HepG2 (cell line): ENCODE data around the gene TRPM6.

Experiments used
- ASH2L ChIP-seq: fragments of 300-600, 200-600 bp; sonication (generic); IDR thresholded peaks from 2 replicates; pipeline ENCODE4 v1.7.0; 2017; ENCODE audit warnings: low read depth, mild to moderate bottlenecking, moderate library complexity, mixed read lengths, low read length; ENCODE audit not compliant: insufficient read length
- HNRNPL ChIP-seq: fragments of 200-400 bp; formaldehyde crosslinking; IDR thresholded peaks from 2 replicates; pipeline ENCODE4 v1.6.1; 2017; ENCODE audit warnings: mild to moderate bottlenecking, low read depth, low read length
- ISX ChIP-seq: sonication (generic); formaldehyde crosslinking; conservative IDR thresholded peaks from 2 replicates; pipeline ENCODE4 v1.5.0; 2020; ENCODE audit warnings: missing genetic modification reagents
- REPIN1 ChIP-seq: sonication (generic); formaldehyde crosslinking; IDR thresholded peaks from 2 replicates; pipeline ENCODE4 v1.8.0; 2022; ENCODE audit warnings: missing genetic modification reagents, low read depth, mild to moderate bottlenecking, borderline replicate concordance
- SP2 ChIP-seq: sonication (generic); formaldehyde crosslinking; IDR thresholded peaks from 2 replicates; pipeline ENCODE4 v1.5.1; 2020; ENCODE audit warnings: mild to moderate bottlenecking, missing genetic modification reagents
- SRF ChIP-seq: IDR thresholded peaks from 2 replicates; pipeline ENCODE4 v1.6.1; 2011; ENCODE audit warnings: mild to moderate bottlenecking, low read depth, low read length, moderate library complexity
- ZNF24 ChIP-seq: fragments of 450-650 bp; IDR thresholded peaks from 2 replicates; pipeline ENCODE4 v1.6.1; 2017; ENCODE audit warnings: antibody characterized with exemption, mild to moderate bottlenecking
- ZNF382 ChIP-seq: sonication (generic); formaldehyde crosslinking; IDR thresholded peaks from 2 replicates; pipeline ENCODE4 v1.5.0; 2020; ENCODE audit warnings: missing genetic modification reagents, mild to moderate bottlenecking, borderline replicate concordance
- ZNF441 ChIP-seq: sonication (generic); formaldehyde crosslinking; IDR thresholded peaks from 2 replicates; pipeline ENCODE4 v1.7.0; 2021; ENCODE audit warnings: missing genetic modification reagents, borderline replicate concordance
- ZZZ3 ChIP-seq: sonication (generic); formaldehyde crosslinking; IDR thresholded peaks from 2 replicates; pipeline ENCODE4 v1.4.0; 2020; ENCODE audit warnings: missing genetic modification reagents, mild to moderate bottlenecking, borderline replicate concordance
- TF ChIP-seq, protein P1 (sequence below): sonication (generic); formaldehyde crosslinking; IDR thresholded peaks from 2 replicates; pipeline ENCODE4 v1.5.0; 2020; ENCODE audit warnings: mild to moderate bottlenecking, missing genetic modification reagents, moderate library complexity
- TF ChIP-seq, protein P2 (sequence below): sonication (generic); formaldehyde crosslinking; IDR thresholded peaks from 2 replicates; pipeline ENCODE4 v1.4.0; 2020; ENCODE audit warnings: missing genetic modification reagents, borderline replicate concordance

- TF ChIP-seq REPIN1 (CRISPR knock-in tag) (no peak), ZZZ3 (CRISPR knock-in tag) (no peak), SP2 (no peak), ISX (CRISPR knock-in tag) (no peak), HNRNPL (no peak), ZNF441 (no peak), ZNF24 (no peak), ZNF382 (CRISPR knock-in tag) (no peak), ASH2L (no peak), SRF (no peak)
- TF ChIP-seq, protein P1, sequence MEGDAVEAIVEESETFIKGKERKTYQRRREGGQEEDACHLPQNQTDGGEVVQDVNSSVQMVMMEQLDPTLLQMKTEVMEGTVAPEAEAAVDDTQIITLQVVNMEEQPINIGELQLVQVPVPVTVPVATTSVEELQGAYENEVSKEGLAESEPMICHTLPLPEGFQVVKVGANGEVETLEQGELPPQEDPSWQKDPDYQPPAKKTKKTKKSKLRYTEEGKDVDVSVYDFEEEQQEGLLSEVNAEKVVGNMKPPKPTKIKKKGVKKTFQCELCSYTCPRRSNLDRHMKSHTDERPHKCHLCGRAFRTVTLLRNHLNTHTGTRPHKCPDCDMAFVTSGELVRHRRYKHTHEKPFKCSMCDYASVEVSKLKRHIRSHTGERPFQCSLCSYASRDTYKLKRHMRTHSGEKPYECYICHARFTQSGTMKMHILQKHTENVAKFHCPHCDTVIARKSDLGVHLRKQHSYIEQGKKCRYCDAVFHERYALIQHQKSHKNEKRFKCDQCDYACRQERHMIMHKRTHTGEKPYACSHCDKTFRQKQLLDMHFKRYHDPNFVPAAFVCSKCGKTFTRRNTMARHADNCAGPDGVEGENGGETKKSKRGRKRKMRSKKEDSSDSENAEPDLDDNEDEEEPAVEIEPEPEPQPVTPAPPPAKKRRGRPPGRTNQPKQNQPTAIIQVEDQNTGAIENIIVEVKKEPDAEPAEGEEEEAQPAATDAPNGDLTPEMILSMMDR (CRISPR knock-in tag), result no peak
- TF ChIP-seq, protein P2, sequence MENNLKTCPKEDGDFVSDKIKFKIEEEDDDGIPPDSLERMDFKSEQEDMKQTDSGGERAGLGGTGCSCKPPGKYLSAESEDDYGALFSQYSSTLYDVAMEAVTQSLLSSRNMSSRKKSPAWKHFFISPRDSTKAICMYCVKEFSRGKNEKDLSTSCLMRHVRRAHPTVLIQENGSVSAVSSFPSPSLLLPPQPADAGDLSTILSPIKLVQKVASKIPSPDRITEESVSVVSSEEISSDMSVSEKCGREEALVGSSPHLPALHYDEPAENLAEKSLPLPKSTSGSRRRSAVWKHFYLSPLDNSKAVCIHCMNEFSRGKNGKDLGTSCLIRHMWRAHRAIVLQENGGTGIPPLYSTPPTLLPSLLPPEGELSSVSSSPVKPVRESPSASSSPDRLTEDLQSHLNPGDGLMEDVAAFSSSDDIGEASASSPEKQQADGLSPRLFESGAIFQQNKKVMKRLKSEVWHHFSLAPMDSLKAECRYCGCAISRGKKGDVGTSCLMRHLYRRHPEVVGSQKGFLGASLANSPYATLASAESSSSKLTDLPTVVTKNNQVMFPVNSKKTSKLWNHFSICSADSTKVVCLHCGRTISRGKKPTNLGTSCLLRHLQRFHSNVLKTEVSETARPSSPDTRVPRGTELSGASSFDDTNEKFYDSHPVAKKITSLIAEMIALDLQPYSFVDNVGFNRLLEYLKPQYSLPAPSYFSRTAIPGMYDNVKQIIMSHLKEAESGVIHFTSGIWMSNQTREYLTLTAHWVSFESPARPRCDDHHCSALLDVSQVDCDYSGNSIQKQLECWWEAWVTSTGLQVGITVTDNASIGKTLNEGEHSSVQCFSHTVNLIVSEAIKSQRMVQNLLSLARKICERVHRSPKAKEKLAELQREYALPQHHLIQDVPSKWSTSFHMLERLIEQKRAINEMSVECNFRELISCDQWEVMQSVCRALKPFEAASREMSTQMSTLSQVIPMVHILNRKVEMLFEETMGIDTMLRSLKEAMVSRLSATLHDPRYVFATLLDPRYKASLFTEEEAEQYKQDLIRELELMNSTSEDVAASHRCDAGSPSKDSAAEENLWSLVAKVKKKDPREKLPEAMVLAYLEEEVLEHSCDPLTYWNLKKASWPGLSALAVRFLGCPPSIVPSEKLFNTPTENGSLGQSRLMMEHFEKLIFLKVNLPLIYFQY (CRISPR knock-in tag), result no peak
Observed at GRCh38 chr9:74817281-74817810, 70.4 kb downstream of the TRPM6 start.
